ENCODE results near the gene C16orf89.

C16orf89 gene

GRCh38 chr16:5018793-5019192, 47.0 kb downstream of the C16orf89 start:
- in situ Hi-C loops (cut with MboI; ENCODE audit: low pct_unique_long_range_greater_than_20kb, low sequenced_read_pairs, unreplicated experiment): no loop called here
- no peak for TF ChIP-seq CTCF (IDR thresholded peaks at IDR 0.05; ENCODE audit: extremely low read depth, insufficient read depth, missing control alignments)

GRCh38 chr16:5017678-5017969, 48.1 kb downstream of the C16orf89 start:
- no peak for DNase-seq (ENCODE audit: low spot score)
- in situ Hi-C loops (cut with MboI; ENCODE audit: low pct_unique_long_range_greater_than_20kb, low sequenced_read_pairs, unreplicated experiment): no loop called here
- no peak for TF ChIP-seq CTCF (IDR thresholded peaks at IDR 0.05; ENCODE audit: extremely low read depth, insufficient read depth, missing control alignments)

More at GRCh38 chr16:5018793-5019192, 47.0 kb downstream of the C16orf89 start:
- DNase-seq (ENCODE audit: low spot score): no peak

GRCh38 chr16:5016967-5017677, 48.6 kb downstream of the C16orf89 start:
- no peak for TF ChIP-seq CTCF (IDR thresholded peaks at IDR 0.05; ENCODE audit: extremely low read depth, insufficient read depth, missing control alignments)
- in situ Hi-C loops (cut with MboI; ENCODE audit: low pct_unique_long_range_greater_than_20kb, low sequenced_read_pairs, unreplicated experiment): no loop called here
- no peak for DNase-seq (ENCODE audit: low spot score)

- in situ Hi-C loops (cut with MboI; ENCODE audit: low pct_unique_long_range_greater_than_20kb, low sequenced_read_pairs, unreplicated experiment): no loop called here
- no peak for DNase-seq (ENCODE audit: low spot score)
- TF ChIP-seq CTCF (IDR thresholded peaks at IDR 0.05; ENCODE audit: extremely low read depth, insufficient read depth, missing control alignments): no peak
These were observed 49.9 kb downstream of the C16orf89 start for GRCh38 chr16:5015887-5016286.

- TF ChIP-seq CTCF (IDR thresholded peaks at IDR 0.05; ENCODE audit: extremely low read depth, insufficient read depth, missing control alignments): no peak
These were observed 50.4 kb downstream of the C16orf89 start for GRCh38 chr16:5015351-5015750.

GRCh38 chr16:5012887-5013286, 52.9 kb downstream of the C16orf89 start:
- TF ChIP-seq CTCF (IDR thresholded peaks at IDR 0.05; ENCODE audit: extremely low read depth, insufficient read depth, missing control alignments): no peak
- DNase-seq (ENCODE audit: low spot score): no peak
- in situ Hi-C loops (cut with MboI; ENCODE audit: low pct_unique_long_range_greater_than_20kb, low sequenced_read_pairs, unreplicated experiment): no loop called here

More at GRCh38 chr16:5015351-5015750, 50.4 kb downstream of the C16orf89 start:
- DNase-seq (ENCODE audit: low spot score): no peak
- in situ Hi-C loops (cut with MboI; ENCODE audit: low pct_unique_long_range_greater_than_20kb, low sequenced_read_pairs, unreplicated experiment): no loop called here
